Measurements from ENCODE around the gene ERICH2.

- TF ChIP-seq, protein P1, sequence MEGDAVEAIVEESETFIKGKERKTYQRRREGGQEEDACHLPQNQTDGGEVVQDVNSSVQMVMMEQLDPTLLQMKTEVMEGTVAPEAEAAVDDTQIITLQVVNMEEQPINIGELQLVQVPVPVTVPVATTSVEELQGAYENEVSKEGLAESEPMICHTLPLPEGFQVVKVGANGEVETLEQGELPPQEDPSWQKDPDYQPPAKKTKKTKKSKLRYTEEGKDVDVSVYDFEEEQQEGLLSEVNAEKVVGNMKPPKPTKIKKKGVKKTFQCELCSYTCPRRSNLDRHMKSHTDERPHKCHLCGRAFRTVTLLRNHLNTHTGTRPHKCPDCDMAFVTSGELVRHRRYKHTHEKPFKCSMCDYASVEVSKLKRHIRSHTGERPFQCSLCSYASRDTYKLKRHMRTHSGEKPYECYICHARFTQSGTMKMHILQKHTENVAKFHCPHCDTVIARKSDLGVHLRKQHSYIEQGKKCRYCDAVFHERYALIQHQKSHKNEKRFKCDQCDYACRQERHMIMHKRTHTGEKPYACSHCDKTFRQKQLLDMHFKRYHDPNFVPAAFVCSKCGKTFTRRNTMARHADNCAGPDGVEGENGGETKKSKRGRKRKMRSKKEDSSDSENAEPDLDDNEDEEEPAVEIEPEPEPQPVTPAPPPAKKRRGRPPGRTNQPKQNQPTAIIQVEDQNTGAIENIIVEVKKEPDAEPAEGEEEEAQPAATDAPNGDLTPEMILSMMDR (IDR thresholded peaks at IDR 0.05) = no peak
- TF ChIP-seq RAD21 (IDR thresholded peaks at IDR 0.05; ENCODE audit: low read length) = no peak
- no peak for TF ChIP-seq EZH2phosphoT487 (IDR thresholded peaks at IDR 0.05; ENCODE audit: borderline replicate concordance, low read depth)
- TF ChIP-seq, protein P2, sequence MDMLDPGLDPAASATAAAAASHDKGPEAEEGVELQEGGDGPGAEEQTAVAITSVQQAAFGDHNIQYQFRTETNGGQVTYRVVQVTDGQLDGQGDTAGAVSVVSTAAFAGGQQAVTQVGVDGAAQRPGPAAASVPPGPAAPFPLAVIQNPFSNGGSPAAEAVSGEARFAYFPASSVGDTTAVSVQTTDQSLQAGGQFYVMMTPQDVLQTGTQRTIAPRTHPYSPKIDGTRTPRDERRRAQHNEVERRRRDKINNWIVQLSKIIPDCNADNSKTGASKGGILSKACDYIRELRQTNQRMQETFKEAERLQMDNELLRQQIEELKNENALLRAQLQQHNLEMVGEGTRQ (IDR thresholded peaks at IDR 0.05; ENCODE audit: borderline replicate concordance, low read depth, low read length) = no peak
- no peak for TF ChIP-seq EP300 (IDR thresholded peaks at IDR 0.05; ENCODE audit: borderline replicate concordance in 1 of 2, low read depth in 1 of 2, low read length in 1 of 2)
- no peak for TF ChIP-seq MEF2A (IDR thresholded peaks at IDR 0.05; ENCODE audit: borderline replicate concordance, low read depth)
- TF ChIP-seq JUND (IDR thresholded peaks at IDR 0.05) = no peak
- no peak for TF ChIP-seq GABPA (IDR thresholded peaks at IDR 0.05; ENCODE audit: low read depth)
Observed at GRCh38 chr2:170747921-170748320, 22.3 kb upstream of the ERICH2 start.

Data from SK-N-SH (cell line).